ENCODE measurements around the gene TFEB. TPM values are rescaled to one million over a fixed set of nuclear protein-coding genes. Genes with fewer than 3 reads are reported as not detected.

The TFEB gene
- total RNA-seq, 4 donors from 2014 or later, result 24.2 to 46.7 (median 33.1) TPM

GRCh38 chr6:41636833-41637193 lies 98.6 kb downstream of the TFEB start:
- H3K4me3 ChIP-seq, result peak overlapping the region; percentile 48 to 61 (median 52)
- no peak for DNase-seq (ENCODE audit: extremely low spot score)
- no peaks in the 10 kb centered on the region for H3K36me3 ChIP-seq
- WGBS, result 68% methylated on average over 18 of the region's 31 CpGs
- intact Hi-C loops (cut with DNase I), result no loop called here
- no peak for TF ChIP-seq POLR2AphosphoS5 (IDR thresholded peaks at IDR 0.05)
- TF ChIP-seq POLR2A (IDR thresholded peaks at IDR 0.05; ENCODE audit: low read depth), result no peak
- no peak for TF ChIP-seq EP300 (IDR thresholded peaks at IDR 0.05)
- TF ChIP-seq, protein P1, sequence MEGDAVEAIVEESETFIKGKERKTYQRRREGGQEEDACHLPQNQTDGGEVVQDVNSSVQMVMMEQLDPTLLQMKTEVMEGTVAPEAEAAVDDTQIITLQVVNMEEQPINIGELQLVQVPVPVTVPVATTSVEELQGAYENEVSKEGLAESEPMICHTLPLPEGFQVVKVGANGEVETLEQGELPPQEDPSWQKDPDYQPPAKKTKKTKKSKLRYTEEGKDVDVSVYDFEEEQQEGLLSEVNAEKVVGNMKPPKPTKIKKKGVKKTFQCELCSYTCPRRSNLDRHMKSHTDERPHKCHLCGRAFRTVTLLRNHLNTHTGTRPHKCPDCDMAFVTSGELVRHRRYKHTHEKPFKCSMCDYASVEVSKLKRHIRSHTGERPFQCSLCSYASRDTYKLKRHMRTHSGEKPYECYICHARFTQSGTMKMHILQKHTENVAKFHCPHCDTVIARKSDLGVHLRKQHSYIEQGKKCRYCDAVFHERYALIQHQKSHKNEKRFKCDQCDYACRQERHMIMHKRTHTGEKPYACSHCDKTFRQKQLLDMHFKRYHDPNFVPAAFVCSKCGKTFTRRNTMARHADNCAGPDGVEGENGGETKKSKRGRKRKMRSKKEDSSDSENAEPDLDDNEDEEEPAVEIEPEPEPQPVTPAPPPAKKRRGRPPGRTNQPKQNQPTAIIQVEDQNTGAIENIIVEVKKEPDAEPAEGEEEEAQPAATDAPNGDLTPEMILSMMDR (IDR thresholded peaks at IDR 0.05), result no peak
- H3K27me3 ChIP-seq, result peaks cover 6 to 73% (median 29%) of the 10 kb centered on the region in 4 donors
- peak overlapping the region in 1 of 4 donors; percentile 36 for H3K27ac ChIP-seq (replicated peaks in 1 of 4)
- H3K4me1 ChIP-seq, result peaks cover 28 to 43% (median 32%) of the 10 kb centered on the region in 4 donors
- H3K9me3 ChIP-seq, result no peaks in the 10 kb centered on the region

GRCh38 chr6:41635365-41635764 lies 100.0 kb downstream of the TFEB start:
- DNase-seq (ENCODE audit: extremely low spot score), result no peak
- Histone ChIP-seq H3K4me1 (peaks cover 28 to 40% (median 32%) of the 10 kb centered on the region in 4 donors), H3K36me3 (no peaks in the 10 kb centered on the region), H3K27me3 (peaks cover 6 to 63% (median 29%) of the 10 kb centered on the region in 4 donors), H3K27ac (replicated peaks in 1 of 4) (no peak overlapping the region), H3K4me3 (no peak overlapping the region), H3K9me3 (no peaks in the 10 kb centered on the region)
- TF ChIP-seq EP300 (IDR thresholded peaks at IDR 0.05) (no peak), POLR2AphosphoS5 (IDR thresholded peaks at IDR 0.05) (no peak), POLR2A (IDR thresholded peaks at IDR 0.05; ENCODE audit: low read depth) (no peak)
- WGBS, result 86% methylated on average over 6 of the region's 6 CpGs
- intact Hi-C loops (cut with DNase I), result no loop called here

- TF ChIP-seq POLR2AphosphoS5 (IDR thresholded peaks at IDR 0.05), result no peak
- TF ChIP-seq, protein P1 (IDR thresholded peaks at IDR 0.05), result no peak
- no peak for TF ChIP-seq EP300 (IDR thresholded peaks at IDR 0.05)
- TF ChIP-seq POLR2A (IDR thresholded peaks at IDR 0.05; ENCODE audit: low read depth), result no peak
- intact Hi-C loops (cut with DNase I), result no loop called here
- 31% methylated on average over 4 of the region's 4 CpGs for WGBS
- peaks cover 6 to 56% (median 29%) of the 10 kb centered on the region in 4 donors for H3K27me3 ChIP-seq
- H3K4me1 ChIP-seq, result peaks cover 28 to 35% (median 30%) of the 10 kb centered on the region in 4 donors
- no peaks in the 10 kb centered on the region for H3K36me3 ChIP-seq
- H3K27ac ChIP-seq (replicated peaks in 1 of 4), result no peak overlapping the region
- H3K9me3 ChIP-seq, result no peaks in the 10 kb centered on the region
- DNase-seq (ENCODE audit: extremely low spot score), result no peak
- H3K4me3 ChIP-seq, result no peak overlapping the region
These were observed 100.8 kb downstream of the TFEB start for GRCh38 chr6:41634657-41635056.

Small RNAs within 50 kb of the gene (small RNA-seq; reads per million reads assigned to genes)
- gene AL365205.3, result 0 reads per million in 3 donors

Other genes with a start within 250 kb of the TFEB start
- gene FOXP4, start 189.2 kb downstream of the TFEB start, total RNA-seq, result 10 to 100 TPM; 10.8 to 30.7 (median 17.7) TPM
- gene MDFI, start 97.1 kb downstream of the TFEB start, total RNA-seq, result 1 to 10 TPM in 3 of 4 donors, under 1 TPM in 1; 0.83 to 4.6 (median 3.5) TPM
- gene PGC, start 11.8 kb upstream of the TFEB start, total RNA-seq, result 1 to 10 TPM in 1 of 4 donors, under 1 TPM in 2, not detected in 1; 0.83 to 1.1 (median 0.92) TPM
- gene FRS3, start 44.3 kb upstream of the TFEB start, total RNA-seq, result 1 to 10 TPM; 5.0 to 9.9 (median 6.7) TPM
- 1 to 10 TPM; 2.1 to 5.8 (median 4.1) TPM for gene PRICKLE4, start 45.2 kb upstream of the TFEB start, total RNA-seq
- gene TOMM6, start 52.1 kb upstream of the TFEB start, total RNA-seq, result 100 to 1,000 TPM in 2 of 4 donors, 10 to 100 TPM in 2; 52.1 to 117 (median 86.9) TPM
- gene USP49, start 159.8 kb upstream of the TFEB start, total RNA-seq, result 1 to 10 TPM; 1.3 to 2.5 (median 2.3) TPM
- 10 to 100 TPM in 3 of 4 donors, 1 to 10 TPM in 1; 9.6 to 14.9 (median 14.2) TPM for gene MED20, start 185.5 kb upstream of the TFEB start, total RNA-seq
- 10 to 100 TPM in 2 of 4 donors, 1 to 10 TPM in 2; 5.8 to 11.6 (median 9.2) TPM for gene BYSL, start 185.9 kb upstream of the TFEB start, total RNA-seq
- gene CCND3, start 206.2 kb upstream of the TFEB start, total RNA-seq, result 100 to 1,000 TPM; 110 to 167 (median 133) TPM

All from esophagus muscularis mucosa (tissue), 4 donors.